Lung (tissue), 12 donors: ENCODE measurements around the gene CNGA4. TPM values are rescaled to one million over a fixed set of nuclear protein-coding genes. Genes with fewer than 3 reads are reported as not detected.

ENCODE experiments used
- ATAC-seq: fragments of 200-7000 bp; cut with Tn5 transposase; one replicate; pipeline ENCODE4 v1.9.1; 2020; ENCODE audit warnings: moderate number of reproducible peaks; ENCODE audit not compliant: insufficient read depth, low FRiP score
- DNase-seq, 3 donors: peaks; one replicate each; pipeline ENCODE4 v3.0.0-alpha.2; 2013 to 2017
- H3K27ac ChIP-seq, 2 donors: one replicate each; pipeline ENCODE4 v1.5.1; 2013; ENCODE audit warnings: mild to moderate bottlenecking in 2 of 2, moderate library complexity in 2 of 2, control low read depth in 1 of 2, inconsistent platforms in 1 of 2, low read depth in 1 of 2, low read length in 1 of 2
- H3K27me3 ChIP-seq, 3 donors: one replicate each; pipeline ENCODE4 v1.5.1; 2013; ENCODE audit warnings: low read length in 2 of 3; ENCODE audit not compliant: control insufficient read depth in 3 of 3, insufficient read depth in 3 of 3
- H3K36me3 ChIP-seq, 4 donors: one replicate each; pipeline ENCODE4 v1.5.1; 2013; ENCODE audit warnings: low read length in 4 of 4, mild to moderate bottlenecking in 1 of 4, moderate library complexity in 1 of 4; ENCODE audit not compliant: control insufficient read depth in 4 of 4, insufficient read depth in 4 of 4
- H3K4me1 ChIP-seq, 5 donors: one replicate each; pipeline ENCODE4 v1.5.1; 2013; ENCODE audit warnings: low read length in 5 of 5, mild to moderate bottlenecking in 2 of 5, moderate library complexity in 1 of 5; ENCODE audit not compliant: control insufficient read depth in 5 of 5, insufficient read depth in 5 of 5
- H3K4me3 ChIP-seq: one replicate; pipeline ENCODE4 v1.5.1; 2013; ENCODE audit warnings: mild to moderate bottlenecking, control low read depth, moderate library complexity
- H3K9ac ChIP-seq, 2 donors: one replicate each; pipeline ENCODE4 v1.5.1; 2013; ENCODE audit warnings: low read length in 2 of 2, control low read depth in 1 of 2; ENCODE audit not compliant: insufficient read depth in 1 of 2
- H3K9me3 ChIP-seq, 4 donors: one replicate each; pipeline ENCODE4 v1.5.1; 2013; ENCODE audit warnings: low read length in 3 of 4, mild to moderate bottlenecking in 1 of 4, moderate library complexity in 1 of 4; ENCODE audit not compliant: control insufficient read depth in 4 of 4, insufficient read depth in 3 of 4
- CTCF ChIP-seq: IDR thresholded peaks from 2 replicates; pipeline ENCODE4 v1.5.1; 2012; ENCODE audit warnings: mild to moderate bottlenecking; ENCODE audit errors: control extremely low read depth, extremely low read depth
- whole genome bisulfite sequencing, 2 donors: extraction: QIAGEN DNeasy Blood & Tissue Kit; methylation state at CpG; one replicate each; pipeline ENCODE4 v1.1.7; 2013; 5-methylcytosine and 5-hydroxymethylcytosine counted together
- polyA plus RNA-seq, 2 donors: library from polyadenylated mRNA; stranded (reverse); fragments of 200-250 nt; gene quantifications; one replicate each; pipeline ENCODE4 v1.2.1, GENCODE V29; 2013
- total RNA-seq, 2 donors: library from RNA; depleted of rRNA in 1 of 2; stranded (reverse); fragments of >200 nt in 1 of 2; gene quantifications; one replicate each; pipeline ENCODE4 v1.2.1, GENCODE V29; 2014 to 2021
- donor health status: control.
- donor health status: control.
- donor health status: Bipolar disorder and iron deficiency.
- donor health status: healthy.
- donor health status: DM: yes; HTN: yes; CAD: no.

Gene CNGA4
- total and polyA plus RNA-seq, 4 donors, result 0.85 to 12.0 (median 4.6) TPM

- Histone ChIP-seq H3K4me1 (peaks cover 0 to 18% (median 4%) of the 10 kb centered on the region in 5 donors), H3K27ac (no peak overlapping the region), H3K9me3 (no peaks in the 10 kb centered on the region), H3K4me3 (no peak overlapping the region), H3K9ac (no peak overlapping the region), H3K27me3 (no peaks in the 10 kb centered on the region), H3K36me3 (peaks cover 21 to 28% (median 22%) of the 10 kb centered on the region in 4 donors)
- DNase-seq (no peak), ATAC-seq (no peak)
- TF ChIP-seq CTCF, result no peak
- 57 to 86% methylated on average over 1 of the region's 1 CpG for WGBS, 2 donors
These were observed 13.9 kb upstream of the CNGA4 start for GRCh38 chr11:6225024-6225423.

- Histone ChIP-seq H3K9me3 (no peaks in the 10 kb centered on the region), H3K36me3 (peaks cover 21 to 28% (median 21%) of the 10 kb centered on the region in 4 donors), H3K9ac (no peak overlapping the region), H3K27ac (no peak overlapping the region), H3K4me3 (no peak overlapping the region), H3K27me3 (no peaks in the 10 kb centered on the region), H3K4me1 (peaks cover 0 to 18% (median 4%) of the 10 kb centered on the region in 5 donors)
- WGBS, 2 donors, result 48% methylated on average over 2 of the region's 2 CpGs
- DNase-seq (no peak), ATAC-seq (no peak)
- no peak for TF ChIP-seq CTCF
These were observed 13.0 kb upstream of the CNGA4 start for GRCh38 chr11:6225896-6226295.

- H3K9me3 ChIP-seq, result no peaks in the 10 kb centered on the region
These were observed 10.4 kb upstream of the CNGA4 start for GRCh38 chr11:6228520-6228919.

More at GRCh38 chr11:6228520-6228919, 10.4 kb upstream of the CNGA4 start:
- Histone ChIP-seq H3K27ac (no peak overlapping the region), H3K36me3 (peaks cover 3 to 10% (median 6%) of the 10 kb centered on the region in 4 donors), H3K4me1 (peaks cover 1 to 25% (median 4%) of the 10 kb centered on the region in 5 donors), H3K9ac (no peak overlapping the region), H3K27me3 (no peaks in the 10 kb centered on the region), H3K4me3 (no peak overlapping the region)
- DNase-seq (no peak), ATAC-seq (no peak)
- 76 to 82% methylated on average over 3 of the region's 3 CpGs for WGBS, 2 donors
- no peak for TF ChIP-seq CTCF
